GM18873 (cell line): Measurements from ENCODE around the gene PTPRN2.

Experiments used
- ATAC-seq: cut with Tn5 transposase; IDR thresholded peaks from one replicate; pipeline ENCODE4 v1.9.1; 2021; ENCODE audit warnings: mild to moderate bottlenecking, moderate library complexity, moderate number of reproducible peaks; ENCODE audit not compliant: unreplicated experiment, low FRiP score

The PTPRN2 gene

GRCh38 chr7:158267742-158268435 is 319.7 kb downstream of the PTPRN2 start:
- no peak for ATAC-seq

DNA sequence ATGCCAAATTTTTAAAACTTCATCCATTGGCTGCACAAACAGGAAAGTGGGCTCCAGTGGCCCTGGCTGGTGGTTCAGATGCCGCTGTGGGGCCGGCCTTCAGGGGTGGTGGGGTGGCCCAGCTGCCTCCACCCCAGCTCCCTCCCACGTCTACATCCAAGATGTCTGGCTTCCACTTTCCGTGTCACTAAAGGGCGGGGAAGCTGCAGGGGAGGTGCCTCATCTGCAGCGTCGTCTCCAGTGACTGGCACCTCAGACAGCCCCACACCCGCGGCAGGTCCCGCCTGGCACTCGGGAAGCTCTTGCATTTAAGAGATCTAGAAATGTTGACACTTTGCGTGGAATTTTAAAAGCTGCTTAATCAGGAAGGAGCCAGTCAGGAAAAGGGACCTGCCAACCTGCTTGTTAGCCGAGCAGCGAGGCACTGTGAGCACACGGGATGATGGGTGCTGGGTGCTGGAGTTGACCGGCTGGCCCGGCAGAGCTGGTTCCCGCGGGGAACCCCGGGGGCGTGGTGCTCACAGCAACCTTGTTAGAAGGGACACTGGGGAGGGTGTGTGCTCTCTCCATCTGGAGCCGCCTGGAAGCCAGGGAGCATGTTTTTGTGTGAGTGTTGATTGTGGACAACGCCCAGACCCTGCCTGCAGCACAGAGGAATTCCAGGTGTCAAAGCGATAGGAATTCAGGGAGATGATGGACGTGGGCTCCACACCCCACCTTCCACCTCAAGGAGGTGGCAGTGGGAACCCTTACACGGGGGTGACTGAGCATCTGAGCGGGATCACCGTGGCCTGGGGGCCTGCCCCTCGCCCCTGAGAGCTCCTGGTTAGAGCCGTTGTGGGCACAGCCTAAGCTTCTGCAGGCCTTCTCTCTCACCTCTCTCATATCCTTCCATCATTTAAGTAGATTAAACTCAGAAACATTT is 320.5 kb downstream of the PTPRN2 start:
- no peak for ATAC-seq

DNA sequence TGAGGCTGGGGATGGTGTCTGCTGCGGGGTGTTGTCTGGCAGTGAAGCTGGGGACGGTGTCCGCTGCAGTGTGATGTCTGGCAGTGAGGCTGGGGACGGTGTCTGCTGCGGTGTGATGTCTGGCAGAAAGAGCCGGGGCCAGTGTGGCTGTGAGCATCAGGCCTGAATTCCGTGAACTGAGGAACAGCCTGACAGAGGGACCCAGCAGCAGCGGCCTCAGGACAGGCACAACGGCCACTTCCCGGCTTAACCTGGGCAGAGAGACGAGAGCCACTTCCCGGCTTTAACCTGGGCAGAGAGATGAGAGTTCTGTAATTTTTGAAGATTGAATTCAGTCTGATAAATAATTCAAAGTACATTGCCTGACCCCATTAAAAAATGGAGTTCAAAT is 321.2 kb downstream of the PTPRN2 start:
- no peak for ATAC-seq

- no peak for ATAC-seq
Measured at GRCh38 chr7:158265743-158266080, 321.9 kb downstream of the PTPRN2 start.

DNA sequence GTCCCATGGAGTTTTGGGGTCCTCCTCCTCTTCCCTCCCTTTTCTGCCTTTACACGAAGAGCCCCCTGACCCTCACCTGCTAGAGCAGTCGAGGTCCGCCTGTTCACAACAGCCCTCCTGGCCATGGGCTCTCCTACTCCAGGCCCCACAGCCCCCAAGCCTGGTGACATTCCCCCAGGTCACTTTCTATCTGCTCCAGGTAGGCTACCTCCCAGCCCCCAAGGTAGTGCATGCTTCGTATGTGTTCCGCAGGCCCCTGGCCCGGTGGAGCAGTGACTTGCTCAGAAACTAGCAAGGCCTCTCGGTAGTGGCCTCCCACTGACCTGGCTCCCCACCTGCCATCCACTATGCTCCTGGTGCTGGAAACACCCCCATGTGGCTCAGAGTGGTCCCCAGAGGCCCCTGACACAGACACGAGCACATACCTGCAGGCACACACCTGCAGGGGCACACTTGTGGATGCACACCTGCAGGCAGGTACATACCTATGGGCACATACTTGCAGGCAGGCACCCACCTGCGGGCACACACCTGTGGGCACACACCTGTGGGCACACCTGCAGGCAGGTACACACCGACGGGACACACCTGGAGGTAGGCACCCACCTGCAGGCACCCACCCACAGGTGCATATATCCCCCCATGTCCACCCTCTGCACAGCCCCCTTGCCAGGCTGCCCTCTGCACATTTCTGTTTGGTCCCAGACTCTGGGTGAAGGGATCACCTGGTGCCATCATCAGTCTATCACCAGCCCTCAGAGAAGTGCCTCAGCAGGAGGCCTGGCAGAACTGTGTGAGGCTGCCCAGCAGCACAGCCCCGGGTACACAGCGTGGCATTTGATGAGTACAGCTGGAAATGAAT is 322.5 kb downstream of the PTPRN2 start:
- no peak for ATAC-seq

GRCh38 chr7:158263964-158264748 is 323.5 kb downstream of the PTPRN2 start:
- ATAC-seq, result no peak

DNA sequence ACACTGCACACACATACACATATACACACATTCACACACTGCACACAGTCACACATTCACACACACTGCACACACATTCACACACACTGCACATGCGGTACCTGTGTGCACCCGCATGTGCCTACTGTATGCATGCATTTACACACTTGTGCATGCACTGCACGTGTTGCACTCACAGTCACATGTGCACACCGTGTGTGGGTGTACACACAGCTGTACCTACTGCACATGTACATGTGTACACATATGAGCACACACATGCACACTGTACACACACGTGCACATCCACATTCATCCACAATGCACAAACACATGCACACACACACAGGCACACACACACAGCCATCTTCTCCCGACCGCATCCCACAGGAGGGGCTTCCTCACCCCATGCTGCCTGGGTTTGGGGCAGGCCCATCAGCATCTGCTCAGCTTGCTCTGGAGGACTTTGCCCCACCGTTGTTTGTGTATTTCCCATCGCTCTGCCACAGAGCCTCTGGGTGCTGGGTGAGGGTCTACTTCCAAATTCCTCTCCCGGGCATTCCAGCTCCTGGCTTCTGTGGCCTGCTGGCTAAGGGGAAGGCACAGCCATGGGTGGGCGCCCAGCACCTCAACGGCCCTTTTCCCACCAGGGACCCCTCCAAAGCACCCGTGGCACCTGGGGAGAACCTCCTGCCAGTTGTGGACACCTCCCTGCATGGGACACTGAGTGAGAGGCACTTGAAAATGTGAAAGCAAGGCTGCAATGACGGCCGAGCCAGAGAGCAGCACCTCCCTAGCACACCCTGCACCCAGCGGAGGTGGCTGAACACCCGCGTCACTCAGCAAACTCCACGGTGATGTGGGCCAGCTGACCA is 324.3 kb downstream of the PTPRN2 start:
- no peak for ATAC-seq

DNA sequence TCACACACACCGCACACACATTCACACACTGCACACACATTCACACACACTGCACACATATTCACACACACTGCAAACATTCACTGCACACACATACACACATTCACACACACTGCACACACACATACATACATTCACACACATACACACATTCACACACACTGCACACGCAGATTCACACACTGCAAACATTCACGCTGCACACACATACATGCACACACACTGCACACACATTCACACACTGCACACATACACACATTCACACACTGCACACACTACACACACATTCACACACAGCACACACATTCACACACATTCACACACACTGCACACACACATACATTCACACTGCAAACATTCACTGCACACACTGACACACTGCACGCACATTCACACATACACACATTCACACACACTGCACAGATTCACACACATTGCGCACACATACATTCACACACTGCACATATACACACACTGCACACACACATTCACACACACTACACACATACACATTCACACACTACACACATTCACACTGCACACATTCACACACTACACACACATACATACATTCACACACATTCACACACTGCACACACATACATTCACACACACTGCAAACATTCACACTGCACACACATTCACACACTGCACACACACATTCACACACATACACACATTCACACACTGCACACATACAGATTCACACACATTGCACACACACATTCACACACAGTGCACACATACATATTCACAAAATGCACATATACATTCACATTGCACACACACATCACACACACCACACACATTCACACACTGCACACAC is 325.1 kb downstream of the PTPRN2 start:
- ATAC-seq, result no peak

DNA sequence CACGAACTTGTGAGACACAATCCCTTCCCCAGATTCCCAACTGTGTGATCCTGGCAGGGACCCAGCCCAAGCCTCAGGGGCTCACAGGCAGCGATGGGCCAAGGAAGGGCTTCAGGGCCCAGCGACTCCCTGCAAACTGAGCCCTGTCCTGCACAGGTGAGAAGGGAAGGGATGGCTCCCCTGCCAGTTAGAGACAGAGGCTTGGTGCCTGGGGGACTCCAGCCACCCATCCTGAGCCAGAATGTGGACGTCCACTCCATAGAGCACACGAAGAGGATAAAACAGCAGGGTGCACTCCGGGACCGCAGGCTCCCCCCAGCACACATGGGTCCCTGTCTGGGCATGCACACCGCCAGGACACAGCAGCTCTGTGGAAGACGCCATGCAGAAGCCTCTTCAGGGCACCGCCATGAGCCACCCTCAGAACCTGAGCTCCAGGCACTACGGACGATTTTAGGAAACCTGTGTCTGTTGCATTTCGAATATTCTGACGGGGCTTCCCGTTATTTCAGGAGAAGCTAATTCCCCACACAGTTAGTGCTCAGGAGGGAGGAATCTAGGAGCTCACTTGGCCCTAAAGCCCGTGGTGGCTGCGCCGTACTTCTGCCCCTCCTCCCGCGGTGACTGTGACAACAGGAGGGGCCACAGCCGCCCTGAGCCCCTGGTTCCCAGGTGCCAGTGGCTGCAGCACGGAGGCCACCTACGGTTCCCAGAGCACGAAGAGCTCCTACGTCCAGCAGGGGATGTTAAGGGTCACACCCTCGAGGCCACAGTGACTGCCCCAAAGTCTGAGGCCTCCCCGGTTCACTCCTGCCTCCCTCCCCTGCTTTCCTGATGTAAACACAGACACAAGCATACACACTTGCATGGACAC is 326.0 kb downstream of the PTPRN2 start:
- no peak for ATAC-seq

GRCh38 chr7:158260567-158261361 is 326.9 kb downstream of the PTPRN2 start:
- no peak for ATAC-seq

GRCh38 chr7:158259671-158260418 is 327.8 kb downstream of the PTPRN2 start:
- no peak for ATAC-seq

DNA sequence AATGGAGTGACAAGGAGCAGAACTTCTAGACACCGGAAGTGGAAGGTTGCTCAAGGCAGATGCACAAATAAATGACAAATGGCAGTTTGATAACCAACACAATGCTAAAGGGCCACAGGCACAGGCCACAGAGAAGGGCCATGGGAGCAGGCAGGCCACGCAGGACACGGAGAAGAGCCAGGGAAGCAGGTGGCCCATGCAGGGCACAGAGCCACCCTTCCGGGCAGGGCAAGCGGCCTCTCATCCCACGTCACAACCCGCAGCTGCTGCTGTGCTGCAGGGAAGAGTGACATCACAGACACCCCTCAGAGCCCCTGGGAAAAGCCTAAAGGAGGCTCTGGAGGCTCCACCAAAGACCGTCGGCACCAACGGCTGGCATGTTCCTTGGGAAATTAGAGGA is 328.5 kb downstream of the PTPRN2 start:
- no peak for ATAC-seq

DNA sequence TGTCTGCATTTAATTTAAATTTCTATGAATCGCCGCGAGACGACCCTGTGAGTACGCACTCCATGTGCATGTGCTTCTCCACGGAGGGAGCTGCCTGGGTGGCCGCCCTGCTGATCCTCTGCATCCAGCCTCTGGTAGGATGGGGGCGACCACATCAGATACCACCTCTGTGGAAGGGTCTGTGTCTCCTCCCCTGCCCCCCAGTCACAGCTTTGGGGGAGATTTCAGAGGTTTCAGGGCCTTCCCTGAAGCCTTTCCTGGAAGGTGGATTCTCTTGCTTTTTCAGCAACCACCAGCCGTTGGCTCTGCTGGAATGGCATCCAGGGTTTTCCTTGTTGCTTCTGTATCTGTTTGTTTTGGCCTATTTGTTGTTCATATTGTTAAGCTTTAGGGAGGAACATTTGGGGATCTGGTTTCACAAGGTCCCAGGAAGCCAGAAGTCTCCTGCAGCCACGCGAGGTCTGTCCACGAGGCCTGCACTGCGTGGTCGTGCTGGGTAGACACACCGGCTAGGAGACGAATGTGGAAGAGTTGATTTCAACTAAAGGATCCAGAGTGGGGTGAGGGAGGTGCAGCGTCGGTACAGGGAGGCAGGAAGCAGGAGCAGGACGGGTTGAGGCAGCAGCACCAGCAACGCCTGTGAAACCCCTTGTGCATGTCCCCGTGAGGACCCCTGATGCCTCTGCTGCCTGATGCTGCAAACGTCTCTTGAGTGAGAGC is 329.1 kb downstream of the PTPRN2 start:
- ATAC-seq, result no peak

- ATAC-seq, result no peak
Measured at GRCh38 chr7:158257516-158258410, 329.9 kb downstream of the PTPRN2 start.
